Measurements from ENCODE around the gene LPAR1. TPM values are rescaled to one million over a fixed set of nuclear protein-coding genes. Genes with fewer than 3 reads are reported as not detected.
A peak's percentile ranks its signal among the peaks of the same experiment; 100 is the strongest.

The LPAR1 gene
- total and polyA plus RNA-seq, 2 donors (not counting 1 experiment from before 2014, with no cell fraction given) = 0.06 TPM; not detected in 1

DNA sequence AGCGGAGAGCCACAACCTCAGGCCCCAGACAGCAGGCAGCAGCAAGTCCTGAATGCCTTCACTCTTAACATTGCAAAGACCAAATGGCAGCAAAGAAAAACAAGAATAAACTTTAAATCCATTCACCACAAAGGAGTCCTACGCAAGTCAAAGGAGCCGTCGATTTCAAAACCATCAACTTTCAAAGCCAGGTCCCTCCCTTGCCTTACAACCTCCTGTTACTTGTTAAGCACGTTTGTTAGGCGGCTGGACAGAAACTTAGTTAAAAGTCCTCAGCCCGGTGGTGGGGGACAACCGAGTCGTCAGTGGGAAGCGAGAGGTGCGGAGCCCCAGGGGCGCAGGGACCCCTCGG lies 938 bp downstream of the LPAR1 start:
- H3K27me3 Mint-ChIP-seq = peaks cover 43% of the 10 kb centered on the region
- POLR2A ChIA-PET = no interaction called here

GRCh38 chr9:111036946-111037345 lies 1.3 kb downstream of the LPAR1 start:
- no peaks in the 10 kb centered on the region for H4K20me1 ChIP-seq (ENCODE audit: control insufficient read depth, insufficient read depth, low read length, poor library complexity, severe bottlenecking)
- peaks cover 6 to 20% of the 10 kb centered on the region in 2 donors for H3K4me1 ChIP-seq (ENCODE audit: control insufficient read depth in 2 of 2, insufficient read depth in 2 of 2, low read length in 2 of 2)
- no peak overlapping the region for H2AFZ ChIP-seq (ENCODE audit: insufficient read depth, low read depth, low read length, poor library complexity, severe bottlenecking)
- intact Hi-C loops (cut with micrococcal nuclease) = no loop called here
- DNase-seq (no peak), ATAC-seq (ENCODE audit: low read depth) (no peak)
- H3K79me2 ChIP-seq (ENCODE audit: control insufficient read depth, insufficient read depth, low read length) = no peaks in the 10 kb centered on the region
- H3K4me3 ChIP-seq (ENCODE audit: control extremely low read depth in 1 of 5, extremely low read depth in 1 of 5, insufficient read depth in 1 of 5, low read depth in 2 of 5, low read length in 4 of 5) = no peak overlapping the region
- peak overlapping the region; percentile 63 for H3K4me2 ChIP-seq (replicated peaks; ENCODE audit: low read depth, low read length, poor library complexity, severe bottlenecking)
- Mint-ChIP-seq H3K4me1 (peaks cover 10% of the 10 kb centered on the region), H3K9me3 (ENCODE audit: insufficient read depth) (no peaks in the 10 kb centered on the region), H3K27me3 (peaks cover 43% of the 10 kb centered on the region), H3K27ac (no peak overlapping the region), H3K4me3 (peak overlapping the region; percentile 15)
- CTCF ChIA-PET = no interaction called here
- H3K9me3 ChIP-seq (ENCODE audit: control extremely low read depth in 1 of 3, control insufficient read depth in 2 of 3, insufficient read depth in 1 of 3, low read length in 2 of 3) = peaks cover 0 to 2% (median 0%) of the 10 kb centered on the region in 3 donors
- H3K27ac ChIP-seq (ENCODE audit: low read length in 2 of 2) = no peak overlapping the region
- no peaks in the 10 kb centered on the region for H3K36me3 ChIP-seq (replicated peaks in 1 of 2; ENCODE audit: control extremely low read depth in 1 of 2, control insufficient read depth in 1 of 2, extremely low read depth in 1 of 2, insufficient read depth in 2 of 2, low read length in 1 of 2)
- whole genome bisulfite sequencing (ENCODE audit: insufficient coverage) = 49% methylated on average over 6 of the region's 8 CpGs
- H3K9ac ChIP-seq (ENCODE audit: low read length) = no peak overlapping the region
- POLR2A ChIA-PET = no interaction called here
- H3K27me3 ChIP-seq (replicated peaks in 1 of 4; ENCODE audit: control extremely low read depth in 1 of 4, control insufficient read depth in 3 of 4, insufficient read depth in 4 of 4, low read length in 3 of 4) = peaks cover 0 to 34% (median 19%) of the 10 kb centered on the region in 4 experiments
- TF ChIP-seq CTCF (IDR thresholded peaks at IDR 0.05) (no peak), EZH2 (IDR thresholded peaks at IDR 0.05; ENCODE audit: borderline replicate concordance, insufficient read depth, low read depth, low read length, poor library complexity, severe bottlenecking) (no peak)

More for the DNA sequence above, 938 bp downstream of the LPAR1 start:
- Histone ChIP-seq H3K36me3 (replicated peaks in 1 of 2; ENCODE audit: control extremely low read depth in 1 of 2, control insufficient read depth in 1 of 2, extremely low read depth in 1 of 2, insufficient read depth in 2 of 2, low read length in 1 of 2) (no peaks in the 10 kb centered on the region), H4K20me1 (ENCODE audit: control insufficient read depth, insufficient read depth, low read length, poor library complexity, severe bottlenecking) (no peaks in the 10 kb centered on the region), H3K9ac (ENCODE audit: low read length) (no peak overlapping the region), H3K4me3 (ENCODE audit: control extremely low read depth in 1 of 5, extremely low read depth in 1 of 5, insufficient read depth in 1 of 5, low read depth in 2 of 5, low read length in 4 of 5) (peak overlapping the region in 1 of 5 experiments; percentile 15), H2AFZ (ENCODE audit: insufficient read depth, low read depth, low read length, poor library complexity, severe bottlenecking) (peak overlapping the region; percentile 5), H3K9me3 (ENCODE audit: control extremely low read depth in 1 of 3, control insufficient read depth in 2 of 3, insufficient read depth in 1 of 3, low read length in 2 of 3) (peaks cover 0 to 2% (median 0%) of the 10 kb centered on the region in 3 donors), H3K27ac (ENCODE audit: low read length in 2 of 2) (no peak overlapping the region), H3K4me1 (ENCODE audit: control insufficient read depth in 2 of 2, insufficient read depth in 2 of 2, low read length in 2 of 2) (peaks cover 6 to 20% of the 10 kb centered on the region in 2 donors), H3K79me2 (ENCODE audit: control insufficient read depth, insufficient read depth, low read length) (no peaks in the 10 kb centered on the region), H3K4me2 (replicated peaks; ENCODE audit: low read depth, low read length, poor library complexity, severe bottlenecking) (peak overlapping the region; percentile 63), H3K27me3 (replicated peaks in 1 of 4; ENCODE audit: control extremely low read depth in 1 of 4, control insufficient read depth in 3 of 4, insufficient read depth in 4 of 4, low read length in 3 of 4) (peaks cover 0 to 33% (median 18%) of the 10 kb centered on the region in 4 experiments)
- intact Hi-C loops (cut with micrococcal nuclease) = no loop called here
- 10% methylated on average over 13 of the region's 13 CpGs for WGBS (ENCODE audit: insufficient coverage)
- Mint-ChIP-seq H3K4me1 (peaks cover 10% of the 10 kb centered on the region), H3K27ac (no peak overlapping the region), H3K4me3 (peak overlapping the region; percentile 15), H3K9me3 (ENCODE audit: insufficient read depth) (no peaks in the 10 kb centered on the region)
- ATAC-seq (ENCODE audit: low read depth) (no peak), DNase-seq (no peak)
- TF ChIP-seq CTCF (IDR thresholded peaks at IDR 0.05) = no peak
- no peak for TF ChIP-seq EZH2 (IDR thresholded peaks at IDR 0.05; ENCODE audit: borderline replicate concordance, insufficient read depth, low read depth, low read length, poor library complexity, severe bottlenecking)
- CTCF ChIA-PET = no interaction called here

Measured in B cell (primary cell).